ENCODE data around the gene SNAPC1.

SNAPC1 gene

GRCh38 chr14:61744238-61744637, 18.0 kb upstream of the SNAPC1 start:
- no peak for TF ChIP-seq RAD21 (IDR thresholded peaks at IDR 0.05; ENCODE audit: low read depth)
- no peak for TF ChIP-seq TEAD4 (IDR thresholded peaks at IDR 0.05)
- no peak for TF ChIP-seq MAX (IDR thresholded peaks at IDR 0.05)
- no peak for TF ChIP-seq TCF12 (IDR thresholded peaks at IDR 0.05; ENCODE audit: low read depth)
- no peak for TF ChIP-seq YY1 (IDR thresholded peaks at IDR 0.05; ENCODE audit: low read depth)
- no peak for TF ChIP-seq NFIC (IDR thresholded peaks at IDR 0.05)
- no peak for TF ChIP-seq REST (IDR thresholded peaks at IDR 0.05; ENCODE audit: low read depth)

- TF ChIP-seq CREB1 (IDR thresholded peaks at IDR 0.05; ENCODE audit: low read depth): no peak
- TF ChIP-seq REST (IDR thresholded peaks at IDR 0.05; ENCODE audit: low read depth): no peak
- TF ChIP-seq YY1 (IDR thresholded peaks at IDR 0.05; ENCODE audit: low read depth): no peak
- no peak for TF ChIP-seq ZBTB7A (IDR thresholded peaks at IDR 0.05; ENCODE audit: low read depth)
- TF ChIP-seq NFIC (IDR thresholded peaks at IDR 0.05): no peak
- no peak for TF ChIP-seq CEBPB (IDR thresholded peaks at IDR 0.05)
- TF ChIP-seq EP300 (IDR thresholded peaks at IDR 0.05; ENCODE audit: borderline replicate concordance): no peak
- TF ChIP-seq EGR1 (IDR thresholded peaks at IDR 0.05): no peak
- no peak for TF ChIP-seq MAX (IDR thresholded peaks at IDR 0.05)
- no peak for TF ChIP-seq TAF1 (IDR thresholded peaks at IDR 0.05; ENCODE audit: low read depth)
- no peak for TF ChIP-seq RAD21 (IDR thresholded peaks at IDR 0.05; ENCODE audit: low read depth)
- TF ChIP-seq TCF12 (IDR thresholded peaks at IDR 0.05; ENCODE audit: low read depth): no peak
- no peak for TF ChIP-seq TEAD4 (IDR thresholded peaks at IDR 0.05)
- TF ChIP-seq FOXM1 (IDR thresholded peaks at IDR 0.05; ENCODE audit: borderline replicate concordance, low read depth): no peak
- no peak for TF ChIP-seq USF1 (IDR thresholded peaks at IDR 0.05)
Measured at GRCh38 chr14:61746881-61747280, 15.3 kb upstream of the SNAPC1 start.

GRCh38 chr14:61747342-61747741, 14.9 kb upstream of the SNAPC1 start:
- TF ChIP-seq ZBTB7A (IDR thresholded peaks at IDR 0.05; ENCODE audit: low read depth): no peak
- TF ChIP-seq TCF12 (IDR thresholded peaks at IDR 0.05; ENCODE audit: low read depth): no peak
- no peak for TF ChIP-seq TEAD4 (IDR thresholded peaks at IDR 0.05)

- TF ChIP-seq ZBTB7A (IDR thresholded peaks at IDR 0.05; ENCODE audit: low read depth) (no peak), REST (IDR thresholded peaks at IDR 0.05; ENCODE audit: low read depth) (no peak), TEAD4 (IDR thresholded peaks at IDR 0.05) (no peak), FOXM1 (IDR thresholded peaks at IDR 0.05; ENCODE audit: borderline replicate concordance, low read depth) (no peak), EP300 (IDR thresholded peaks at IDR 0.05; ENCODE audit: borderline replicate concordance) (no peak), TAF1 (IDR thresholded peaks at IDR 0.05; ENCODE audit: low read depth) (no peak), NFIC (IDR thresholded peaks at IDR 0.05) (no peak), USF1 (IDR thresholded peaks at IDR 0.05) (no peak), CEBPB (IDR thresholded peaks at IDR 0.05) (no peak), YY1 (IDR thresholded peaks at IDR 0.05; ENCODE audit: low read depth) (no peak), RAD21 (IDR thresholded peaks at IDR 0.05; ENCODE audit: low read depth) (no peak), MAX (IDR thresholded peaks at IDR 0.05) (no peak), CREB1 (IDR thresholded peaks at IDR 0.05; ENCODE audit: low read depth) (no peak), TCF12 (IDR thresholded peaks at IDR 0.05; ENCODE audit: low read depth) (no peak), EGR1 (IDR thresholded peaks at IDR 0.05) (no peak)
Measured at GRCh38 chr14:61749264-61749663, 13.0 kb upstream of the SNAPC1 start.

GRCh38 chr14:61749867-61750266, 12.4 kb upstream of the SNAPC1 start:
- TF ChIP-seq EGR1 (IDR thresholded peaks at IDR 0.05) (no peak), CREB1 (IDR thresholded peaks at IDR 0.05; ENCODE audit: low read depth) (no peak), CEBPB (IDR thresholded peaks at IDR 0.05) (no peak), TEAD4 (IDR thresholded peaks at IDR 0.05) (no peak), EP300 (IDR thresholded peaks at IDR 0.05; ENCODE audit: borderline replicate concordance) (no peak), ZBTB7A (IDR thresholded peaks at IDR 0.05; ENCODE audit: low read depth) (no peak), NFIC (IDR thresholded peaks at IDR 0.05) (no peak), TAF1 (IDR thresholded peaks at IDR 0.05; ENCODE audit: low read depth) (no peak)

Data from Ishikawa (cell line).